Fibroblast of the aortic adventitia (primary cell): ENCODE results near the gene ZFP36. TPM values are rescaled to one million over a fixed set of nuclear protein-coding genes. Genes with fewer than 3 reads are reported as not detected.

Experiments used
- DNase-seq: peaks from one replicate; pipeline ENCODE4 v3.0.0-alpha.2; 2010; ENCODE audit warnings: low read depth
- H3K4me3 ChIP-seq: 2 replicates; pipeline ENCODE4 v1.5.1; 2011; ENCODE audit warnings: low read depth, mild to moderate bottlenecking, control low read depth, low read length, moderate library complexity
- total RNA-seq: library from RNA; depleted of rRNA; stranded (reverse); fragments of >200 nt; gene quantifications from 2 replicates; pipeline ENCODE4 v1.2.3, GENCODE V29; 2012; ENCODE audit warnings: low replicate concordance
- TF ChIP-seq, protein P1 (sequence below): IDR thresholded peaks from 2 replicates; pipeline ENCODE4 v1.5.1; 2011; ENCODE audit warnings: mild to moderate bottlenecking, low read length, control low read depth, inconsistent platforms; ENCODE audit not compliant: insufficient read depth

The ZFP36 gene
- total RNA-seq, 1 donor: 18.3 TPM

DNA sequence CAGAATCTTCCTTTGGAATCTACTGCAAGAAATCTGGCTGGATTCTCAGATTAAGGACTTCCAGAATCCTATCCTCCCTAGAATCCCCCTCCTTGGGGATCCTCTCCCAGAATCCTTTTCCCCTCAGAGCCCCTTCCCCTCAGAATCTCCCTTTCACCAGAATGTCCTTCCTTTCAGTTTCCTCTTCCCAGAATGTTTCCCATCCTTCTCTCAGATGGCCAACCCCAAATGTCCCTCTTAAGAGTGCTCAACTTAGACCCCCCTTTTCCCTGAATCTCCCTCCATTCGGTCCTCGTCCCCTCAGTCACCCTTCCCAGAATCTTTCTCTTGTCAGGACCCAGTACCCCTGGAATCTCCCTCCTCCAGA is 29.7 kb downstream of the ZFP36 start:
- no peak for DNase-seq
- peak overlapping the region; percentile 69 for H3K4me3 ChIP-seq
- TF ChIP-seq, protein P1, sequence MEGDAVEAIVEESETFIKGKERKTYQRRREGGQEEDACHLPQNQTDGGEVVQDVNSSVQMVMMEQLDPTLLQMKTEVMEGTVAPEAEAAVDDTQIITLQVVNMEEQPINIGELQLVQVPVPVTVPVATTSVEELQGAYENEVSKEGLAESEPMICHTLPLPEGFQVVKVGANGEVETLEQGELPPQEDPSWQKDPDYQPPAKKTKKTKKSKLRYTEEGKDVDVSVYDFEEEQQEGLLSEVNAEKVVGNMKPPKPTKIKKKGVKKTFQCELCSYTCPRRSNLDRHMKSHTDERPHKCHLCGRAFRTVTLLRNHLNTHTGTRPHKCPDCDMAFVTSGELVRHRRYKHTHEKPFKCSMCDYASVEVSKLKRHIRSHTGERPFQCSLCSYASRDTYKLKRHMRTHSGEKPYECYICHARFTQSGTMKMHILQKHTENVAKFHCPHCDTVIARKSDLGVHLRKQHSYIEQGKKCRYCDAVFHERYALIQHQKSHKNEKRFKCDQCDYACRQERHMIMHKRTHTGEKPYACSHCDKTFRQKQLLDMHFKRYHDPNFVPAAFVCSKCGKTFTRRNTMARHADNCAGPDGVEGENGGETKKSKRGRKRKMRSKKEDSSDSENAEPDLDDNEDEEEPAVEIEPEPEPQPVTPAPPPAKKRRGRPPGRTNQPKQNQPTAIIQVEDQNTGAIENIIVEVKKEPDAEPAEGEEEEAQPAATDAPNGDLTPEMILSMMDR: no peak

DNA sequence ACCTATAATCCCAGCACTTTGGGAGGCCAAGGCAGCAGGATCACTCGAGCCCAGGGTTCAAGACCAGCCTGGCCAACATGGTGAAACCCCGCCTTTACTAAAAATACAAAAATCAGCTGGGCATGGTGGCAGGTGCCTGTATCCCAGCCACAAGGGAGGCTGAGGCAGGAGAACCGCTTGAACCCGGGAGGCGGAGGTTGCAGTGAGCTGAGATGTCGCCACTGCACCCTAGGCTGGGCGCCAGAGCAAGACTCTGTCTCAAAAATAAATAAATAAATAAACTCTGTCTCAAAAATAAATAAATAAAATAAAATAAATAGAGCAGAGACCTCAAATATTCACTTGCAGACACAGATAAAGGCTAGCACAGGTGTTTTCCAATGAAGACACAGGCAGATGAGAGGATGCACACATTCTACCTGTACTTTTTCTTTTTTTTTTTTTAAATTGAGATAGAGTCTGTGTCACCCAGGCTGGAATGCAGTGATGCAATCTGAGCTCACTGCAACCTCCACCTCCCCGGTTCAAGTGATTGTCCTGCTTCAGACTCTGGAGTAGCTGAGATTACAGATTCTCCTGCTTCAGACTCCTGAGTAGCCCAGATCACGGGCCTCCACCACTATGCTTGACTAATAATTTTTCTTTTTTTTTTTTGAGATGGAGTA is 31.8 kb downstream of the ZFP36 start:
- TF ChIP-seq, protein P1: no peak
- no peak overlapping the region for H3K4me3 ChIP-seq
- peak; percentile 40 for DNase-seq

DNA sequence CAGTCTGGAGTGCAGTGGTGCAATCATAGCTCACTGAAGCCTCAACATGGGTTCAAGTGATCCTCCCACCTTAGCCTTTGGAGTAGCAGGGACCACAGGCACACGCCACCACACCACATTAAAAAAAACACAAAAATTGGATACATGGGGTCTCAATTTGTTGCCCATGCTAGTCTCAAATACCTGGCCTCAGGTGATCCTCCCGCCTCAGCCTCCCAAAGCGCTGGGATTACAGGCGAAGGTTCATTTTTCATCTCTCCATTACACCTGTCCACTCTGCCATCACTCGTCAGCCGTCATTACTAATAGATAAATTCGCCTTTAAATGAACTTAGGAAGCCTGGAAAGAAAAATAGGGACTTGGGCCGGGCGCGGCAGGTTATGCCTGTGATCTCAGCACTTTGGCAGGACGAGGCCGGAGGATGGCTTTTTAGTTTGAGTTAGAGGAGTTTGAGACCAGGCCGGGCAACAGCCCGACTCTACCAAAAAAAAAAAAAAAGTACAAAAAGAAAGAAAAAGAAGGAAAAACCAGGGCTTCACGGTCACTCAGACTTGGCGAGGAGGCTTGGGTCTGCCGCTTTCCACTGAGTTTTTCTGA is 38.0 kb downstream of the ZFP36 start:
- peak; percentile 44 for DNase-seq
- peak overlapping the region; percentile 100 for H3K4me3 ChIP-seq
- TF ChIP-seq, protein P1: no peak

DNA sequence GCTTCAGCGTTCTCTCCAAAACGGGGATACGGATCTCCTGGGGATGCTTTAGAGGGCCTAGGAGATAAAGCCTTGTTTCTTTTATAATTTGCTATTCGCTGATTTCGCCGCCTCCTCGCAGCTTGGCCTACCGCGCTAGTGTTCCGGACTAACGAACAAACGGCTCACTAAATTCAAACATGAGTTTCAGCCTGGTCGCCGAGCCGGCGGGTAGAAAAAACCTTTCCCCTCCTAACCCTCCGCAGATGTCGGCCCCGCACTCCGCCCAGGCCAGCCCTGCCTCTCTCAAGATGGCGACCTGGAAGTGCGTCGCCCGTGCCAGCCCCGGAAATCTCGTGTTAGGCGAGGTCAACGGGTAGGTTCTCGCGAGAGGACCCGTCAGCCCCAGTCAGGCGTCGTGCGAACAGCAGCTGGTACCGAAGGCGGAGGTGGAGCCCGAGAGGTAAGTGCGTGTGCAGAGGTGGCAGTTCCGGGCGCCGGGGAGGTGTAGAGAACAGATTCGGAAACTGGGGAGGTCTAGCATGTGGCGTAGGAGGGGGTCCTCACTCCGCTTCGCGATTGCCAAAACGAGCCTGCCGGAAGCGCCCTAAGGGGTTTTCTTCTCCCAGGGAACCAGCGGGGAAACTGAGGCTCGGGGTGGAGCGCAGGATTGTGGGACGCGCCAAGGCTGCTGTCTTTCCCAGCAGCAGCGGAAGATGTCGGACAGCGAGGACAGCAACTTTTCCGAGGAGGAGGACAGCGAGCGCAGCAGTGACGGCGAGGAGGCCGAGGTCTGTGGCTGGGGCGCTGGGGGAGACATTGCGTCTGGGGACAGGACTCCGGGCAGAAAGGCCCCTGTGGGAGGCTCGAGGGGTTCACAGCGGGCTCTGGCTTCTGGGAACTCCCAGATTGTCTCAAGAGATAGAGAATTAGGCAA is 38.8 kb downstream of the ZFP36 start, which contains the start of gene SUPT5H:
TSS of gene SUPT5H (plus strand) at position 387 of the 916 bp plus-strand sequence. CDS start at position 696, 309 bp downstream.
- peak; percentile 98 for DNase-seq
- TF ChIP-seq, protein P1: no peak
- peak within 1 kb of the TSS; percentile 100 for H3K4me3 ChIP-seq

DNA sequence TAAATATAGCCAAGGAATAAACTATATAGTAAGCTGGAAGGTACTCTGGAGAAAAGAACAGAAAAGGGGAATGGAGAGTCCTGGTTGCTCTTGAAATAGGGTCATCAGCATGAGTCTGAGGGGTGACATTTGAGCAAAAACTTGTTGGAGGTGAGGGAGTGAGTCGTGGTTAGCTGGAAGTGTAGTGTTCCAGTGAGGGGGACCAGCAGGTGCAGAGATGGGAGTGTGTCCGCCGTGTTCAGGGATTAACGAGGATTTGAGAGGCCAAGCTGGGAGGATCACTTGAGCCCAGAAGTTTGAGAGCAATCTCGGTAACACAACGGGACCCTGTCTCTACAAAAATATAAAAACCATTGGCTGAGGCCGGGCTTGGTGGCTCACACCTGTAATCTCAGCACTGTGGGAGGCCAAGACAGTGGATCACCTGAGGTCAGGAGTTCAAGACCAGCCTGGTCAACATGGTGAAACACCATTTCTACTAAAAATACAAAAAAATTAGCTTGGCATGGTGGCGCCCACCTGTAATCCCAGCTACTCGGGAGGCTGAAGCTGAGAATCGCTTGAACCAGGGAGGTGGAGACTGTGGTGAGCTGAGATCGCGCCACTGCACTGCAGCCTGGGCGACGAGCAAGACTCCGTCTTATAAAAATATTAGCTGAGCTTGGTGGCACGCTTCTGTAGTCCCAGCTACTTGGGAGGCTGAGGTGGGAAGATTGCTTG is 39.9 kb downstream of the ZFP36 start:
- TF ChIP-seq, protein P1: no peak
- peak overlapping the region; percentile 100 for H3K4me3 ChIP-seq
- no peak for DNase-seq

DNA sequence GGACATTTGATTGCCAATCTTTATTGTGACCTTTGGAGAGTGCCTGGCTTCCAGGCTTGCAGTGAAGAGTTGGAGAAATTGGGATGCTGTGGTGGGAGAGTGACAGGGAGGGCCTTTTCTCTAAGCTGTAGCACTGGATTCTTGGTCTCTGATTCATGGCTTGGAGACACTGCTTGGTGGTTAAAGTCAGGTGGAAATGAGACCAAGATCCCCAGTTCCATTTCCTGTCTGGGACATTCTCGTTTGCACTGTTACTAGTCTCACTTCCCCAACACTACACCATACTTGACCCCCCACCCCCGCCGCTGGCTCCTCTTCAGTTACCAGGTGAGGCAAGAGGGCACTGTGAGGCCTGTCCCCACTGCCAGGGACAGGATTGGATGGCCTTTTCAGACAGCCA is 41.6 kb downstream of the ZFP36 start:
- no peak overlapping the region for H3K4me3 ChIP-seq
- no peak for DNase-seq
- TF ChIP-seq, protein P1: no peak
